Liver (tissue), 9 donors: ENCODE data around the gene MGME1. TPM values are rescaled to one million over a fixed set of nuclear protein-coding genes. Genes with fewer than 3 reads are reported as not detected.

Experiments
- DNase-seq: peaks from one replicate; pipeline ENCODE4 v3.0.0-alpha.2; 2017; ENCODE audit warnings: low spot score
- H3K27ac ChIP-seq, 2 donors: one replicate each; pipeline ENCODE4 v1.7.0; 2013; ENCODE audit warnings: inconsistent platforms in 2 of 2, low read length in 2 of 2, control low read depth in 1 of 2, low read depth in 1 of 2, mild to moderate bottlenecking in 1 of 2
- H3K27me3 ChIP-seq, 4 donors: one replicate each; pipeline versions ENCODE4 v1.6.1 to v1.7.0; 2013; ENCODE audit warnings: low read length in 3 of 4, inconsistent platforms in 1 of 4, mild to moderate bottlenecking in 1 of 4, moderate library complexity in 1 of 4; ENCODE audit not compliant: control insufficient read depth in 4 of 4, insufficient read depth in 4 of 4
- H3K36me3 ChIP-seq, 4 donors: one replicate each; pipeline versions ENCODE4 v1.6.1 to v1.7.0; 2013; ENCODE audit warnings: low read length in 3 of 4, mild to moderate bottlenecking in 3 of 4, low read depth in 1 of 4, moderate library complexity in 1 of 4; ENCODE audit not compliant: control insufficient read depth in 4 of 4, insufficient read depth in 3 of 4
- H3K4me1 ChIP-seq, 4 donors: one replicate each; pipeline versions ENCODE4 v1.6.1 to v1.7.0; 2013; ENCODE audit warnings: low read length in 3 of 4, mild to moderate bottlenecking in 3 of 4, moderate library complexity in 1 of 4; ENCODE audit not compliant: control insufficient read depth in 4 of 4, insufficient read depth in 4 of 4
- H3K4me3 ChIP-seq, 3 donors: one replicate each; pipeline versions ENCODE4 v1.6.1 to v1.7.0; 2013; ENCODE audit warnings: low read length in 3 of 3, control low read depth in 1 of 3, low read depth in 1 of 3, mild to moderate bottlenecking in 1 of 3
- H3K9ac ChIP-seq, 2 donors: one replicate each; pipeline ENCODE4 v1.7.0; 2013; ENCODE audit warnings: low read length in 2 of 2, mild to moderate bottlenecking in 2 of 2, moderate library complexity in 2 of 2, control low read depth in 1 of 2, low read depth in 1 of 2
- H3K9me3 ChIP-seq, 4 donors: one replicate each; pipeline versions ENCODE4 v1.6.1 to v1.7.0; 2013; ENCODE audit warnings: low read length in 3 of 4; ENCODE audit not compliant: control insufficient read depth in 4 of 4
- EGR1 ChIP-seq, 2 donors: IDR thresholded peaks; 2 replicates each; pipeline ENCODE4 v1.6.1; 2016 to 2018; ENCODE audit warnings: antibody characterized with exemption in 2 of 2, low read depth in 2 of 2
- FOXA1 ChIP-seq: IDR thresholded peaks from 2 replicates; pipeline ENCODE4 v1.6.1; 2016; ENCODE audit warnings: antibody characterized with exemption
- FOXA2 ChIP-seq: IDR thresholded peaks from 2 replicates; pipeline ENCODE4 v1.6.1; 2016; ENCODE audit warnings: antibody characterized with exemption
- GABPA ChIP-seq, 2 donors: IDR thresholded peaks in 1 of 2; conservative IDR thresholded peaks in 1 of 2; 2 replicates each; pipeline ENCODE4 v1.6.1; 2016; ENCODE audit warnings: antibody characterized with exemption in 2 of 2, mild to moderate bottlenecking in 1 of 2, moderate library complexity in 1 of 2
- HNF4A ChIP-seq, 2 donors: conservative IDR thresholded peaks; 2 replicates each; pipeline ENCODE4 v1.6.1; 2016; ENCODE audit warnings: antibody characterized with exemption in 2 of 2, mild to moderate bottlenecking in 2 of 2
- HNF4G ChIP-seq: IDR thresholded peaks from 2 replicates; pipeline ENCODE4 v1.6.1; 2016; ENCODE audit warnings: antibody characterized with exemption
- JUND ChIP-seq, 2 donors: IDR thresholded peaks; 2 replicates each; pipeline ENCODE4 v1.6.1; 2016; ENCODE audit warnings: antibody characterized with exemption in 2 of 2
- NR2F2 ChIP-seq: IDR thresholded peaks from 2 replicates; pipeline ENCODE4 v1.6.1; 2016; ENCODE audit warnings: antibody characterized with exemption
- RAD21 ChIP-seq, 2 donors: IDR thresholded peaks; 2 replicates each; pipeline ENCODE4 v1.6.1; 2016; ENCODE audit warnings: antibody characterized with exemption in 2 of 2, mild to moderate bottlenecking in 2 of 2
- RXRA ChIP-seq, 2 donors: IDR thresholded peaks; 2 replicates each; pipeline ENCODE4 v1.6.1; 2017 to 2018; ENCODE audit warnings: antibody characterized with exemption in 2 of 2, mild to moderate bottlenecking in 1 of 2
- SP1 ChIP-seq: IDR thresholded peaks from 2 replicates; pipeline ENCODE4 v1.6.1; 2018; ENCODE audit warnings: antibody characterized with exemption, mild to moderate bottlenecking
- TAF1 ChIP-seq: conservative IDR thresholded peaks from 2 replicates; pipeline ENCODE4 v1.6.1; 2016; ENCODE audit warnings: antibody characterized with exemption, mild to moderate bottlenecking
- YY1 ChIP-seq: IDR thresholded peaks from 2 replicates; pipeline ENCODE4 v1.6.1; 2016; ENCODE audit warnings: antibody characterized with exemption, mild to moderate bottlenecking
- WGBS: extraction: QIAGEN DNeasy Blood & Tissue Kit; methylation state at CpG from one replicate; pipeline ENCODE4 v1.1.7; 2013; 5-methylcytosine and 5-hydroxymethylcytosine counted together
- polyA plus RNA-seq, 2 donors: library from polyadenylated mRNA; stranded (reverse) in 1 of 2; unstranded in 1 of 2; fragments of 200-250 nt in 1 of 2; fragments of >200 nt in 1 of 2; fragmentation: Nextera tagmentation in 1 of 2; extraction: Ambion mirVana in 1 of 2; gene quantifications; one replicate each; pipeline versions ENCODE4 v1.2.1 to v1.2.3, GENCODE V29; 2013 to 2015
- total RNA-seq, 2 donors: library from RNA; depleted of rRNA; stranded (reverse); fragments of >200 nt; gene quantifications; one replicate each; pipeline ENCODE4 v1.2.3, GENCODE V29; 2014
- TF ChIP-seq, protein P1 (sequence below): IDR thresholded peaks from 2 replicates; pipeline ENCODE4 v1.6.1; 2016; ENCODE audit warnings: antibody characterized with exemption
- TF ChIP-seq, protein P2 (sequence below): IDR thresholded peaks from 2 replicates; pipeline ENCODE4 v1.6.1; 2016; ENCODE audit warnings: antibody characterized with exemption
- TF ChIP-seq, protein P3 (sequence below): IDR thresholded peaks from 2 replicates; pipeline ENCODE4 v1.6.1; 2016; ENCODE audit warnings: antibody characterized with exemption
- TF ChIP-seq, protein P4 (sequence below): IDR thresholded peaks from 2 replicates; pipeline ENCODE4 v1.6.1; 2016; ENCODE audit warnings: antibody characterized with exemption, mild to moderate bottlenecking
- donor health status: healthy.
- donor health status: healthy.
- donor health status: healthy.
- donor health status: healthy.
- donor health status: healthy.

The MGME1 gene
- total and polyA plus RNA-seq, 4 donors: 4.2 to 26.8 (median 6.7) TPM

DNA sequence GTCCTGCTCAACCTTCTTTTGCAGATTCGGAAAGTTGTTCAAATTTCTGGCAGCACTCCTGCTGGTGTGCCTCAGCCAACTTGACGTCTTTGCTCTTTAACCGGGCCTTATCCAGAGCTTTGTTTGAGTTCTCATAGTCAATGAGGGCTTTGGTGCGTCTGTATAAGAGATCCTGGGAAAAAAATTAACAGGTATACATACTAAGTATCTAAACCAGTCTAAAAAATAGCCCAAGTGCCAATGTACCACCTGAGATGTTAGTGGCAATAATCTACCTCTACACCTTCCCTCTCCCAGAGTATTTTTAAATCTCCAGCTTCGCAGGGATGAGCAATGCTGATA, 21.4 kb upstream of the MGME1 start:
- TF ChIP-seq SP1 (no peak), YY1 (no peak), HNF4A (conservative IDR thresholded peaks at IDR 0.05) (no peak), HNF4G (no peak), FOXA1 (no peak), EGR1 (IDR thresholded peaks at IDR 0.05; ENCODE audit: low read depth in 2 of 2) (no peak), RXRA (IDR thresholded peaks at IDR 0.05) (no peak), JUND (IDR thresholded peaks at IDR 0.05) (no peak), RAD21 (IDR thresholded peaks at IDR 0.05) (no peak)
- TF ChIP-seq, protein P1, sequence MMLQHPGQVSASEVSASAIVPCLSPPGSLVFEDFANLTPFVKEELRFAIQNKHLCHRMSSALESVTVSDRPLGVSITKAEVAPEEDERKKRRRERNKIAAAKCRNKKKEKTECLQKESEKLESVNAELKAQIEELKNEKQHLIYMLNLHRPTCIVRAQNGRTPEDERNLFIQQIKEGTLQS: no peak
- TF ChIP-seq, protein P2, sequence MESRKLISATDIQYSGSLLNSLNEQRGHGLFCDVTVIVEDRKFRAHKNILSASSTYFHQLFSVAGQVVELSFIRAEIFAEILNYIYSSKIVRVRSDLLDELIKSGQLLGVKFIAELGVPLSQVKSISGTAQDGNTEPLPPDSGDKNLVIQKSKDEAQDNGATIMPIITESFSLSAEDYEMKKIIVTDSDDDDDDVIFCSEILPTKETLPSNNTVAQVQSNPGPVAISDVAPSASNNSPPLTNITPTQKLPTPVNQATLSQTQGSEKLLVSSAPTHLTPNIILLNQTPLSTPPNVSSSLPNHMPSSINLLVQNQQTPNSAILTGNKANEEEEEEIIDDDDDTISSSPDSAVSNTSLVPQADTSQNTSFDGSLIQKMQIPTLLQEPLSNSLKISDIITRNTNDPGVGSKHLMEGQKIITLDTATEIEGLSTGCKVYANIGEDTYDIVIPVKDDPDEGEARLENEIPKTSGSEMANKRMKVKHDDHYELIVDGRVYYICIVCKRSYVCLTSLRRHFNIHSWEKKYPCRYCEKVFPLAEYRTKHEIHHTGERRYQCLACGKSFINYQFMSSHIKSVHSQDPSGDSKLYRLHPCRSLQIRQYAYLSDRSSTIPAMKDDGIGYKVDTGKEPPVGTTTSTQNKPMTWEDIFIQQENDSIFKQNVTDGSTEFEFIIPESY: no peak
- TF ChIP-seq, protein P3, sequence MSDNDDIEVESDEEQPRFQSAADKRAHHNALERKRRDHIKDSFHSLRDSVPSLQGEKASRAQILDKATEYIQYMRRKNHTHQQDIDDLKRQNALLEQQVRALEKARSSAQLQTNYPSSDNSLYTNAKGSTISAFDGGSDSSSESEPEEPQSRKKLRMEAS: no peak
- H3K9me3 ChIP-seq: no peaks in the 10 kb centered on the region
- no peak overlapping the region for H3K9ac ChIP-seq
- peaks cover 0 to 3% (median 0%) of the 10 kb centered on the region in 4 donors for H3K4me1 ChIP-seq
- peaks cover 8 to 75% (median 62%) of the 10 kb centered on the region in 4 donors for H3K36me3 ChIP-seq
- no peak for DNase-seq
- no peaks in the 10 kb centered on the region for H3K27me3 ChIP-seq
- 40% methylated on average over 5 of the region's 5 CpGs for WGBS
- H3K4me3 ChIP-seq: no peak overlapping the region
- H3K27ac ChIP-seq: no peak overlapping the region

GRCh38 chr20:17948442-17948841, 20.4 kb upstream of the MGME1 start:
- H3K9me3 ChIP-seq: no peaks in the 10 kb centered on the region
- no peak overlapping the region for H3K9ac ChIP-seq
- H3K4me1 ChIP-seq: peaks cover 0 to 3% (median 0%) of the 10 kb centered on the region in 4 donors
- H3K27ac ChIP-seq: no peak overlapping the region
- TF ChIP-seq, protein P4, sequence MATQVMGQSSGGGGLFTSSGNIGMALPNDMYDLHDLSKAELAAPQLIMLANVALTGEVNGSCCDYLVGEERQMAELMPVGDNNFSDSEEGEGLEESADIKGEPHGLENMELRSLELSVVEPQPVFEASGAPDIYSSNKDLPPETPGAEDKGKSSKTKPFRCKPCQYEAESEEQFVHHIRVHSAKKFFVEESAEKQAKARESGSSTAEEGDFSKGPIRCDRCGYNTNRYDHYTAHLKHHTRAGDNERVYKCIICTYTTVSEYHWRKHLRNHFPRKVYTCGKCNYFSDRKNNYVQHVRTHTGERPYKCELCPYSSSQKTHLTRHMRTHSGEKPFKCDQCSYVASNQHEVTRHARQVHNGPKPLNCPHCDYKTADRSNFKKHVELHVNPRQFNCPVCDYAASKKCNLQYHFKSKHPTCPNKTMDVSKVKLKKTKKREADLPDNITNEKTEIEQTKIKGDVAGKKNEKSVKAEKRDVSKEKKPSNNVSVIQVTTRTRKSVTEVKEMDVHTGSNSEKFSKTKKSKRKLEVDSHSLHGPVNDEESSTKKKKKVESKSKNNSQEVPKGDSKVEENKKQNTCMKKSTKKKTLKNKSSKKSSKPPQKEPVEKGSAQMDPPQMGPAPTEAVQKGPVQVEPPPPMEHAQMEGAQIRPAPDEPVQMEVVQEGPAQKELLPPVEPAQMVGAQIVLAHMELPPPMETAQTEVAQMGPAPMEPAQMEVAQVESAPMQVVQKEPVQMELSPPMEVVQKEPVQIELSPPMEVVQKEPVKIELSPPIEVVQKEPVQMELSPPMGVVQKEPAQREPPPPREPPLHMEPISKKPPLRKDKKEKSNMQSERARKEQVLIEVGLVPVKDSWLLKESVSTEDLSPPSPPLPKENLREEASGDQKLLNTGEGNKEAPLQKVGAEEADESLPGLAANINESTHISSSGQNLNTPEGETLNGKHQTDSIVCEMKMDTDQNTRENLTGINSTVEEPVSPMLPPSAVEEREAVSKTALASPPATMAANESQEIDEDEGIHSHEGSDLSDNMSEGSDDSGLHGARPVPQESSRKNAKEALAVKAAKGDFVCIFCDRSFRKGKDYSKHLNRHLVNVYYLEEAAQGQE: no peak
- TF ChIP-seq RAD21 (IDR thresholded peaks at IDR 0.05) (no peak), TAF1 (no peak), FOXA1 (no peak), JUND (IDR thresholded peaks at IDR 0.05) (no peak), YY1 (no peak), NR2F2 (no peak), HNF4A (conservative IDR thresholded peaks at IDR 0.05) (no peak), RXRA (IDR thresholded peaks at IDR 0.05) (no peak), HNF4G (no peak), SP1 (no peak), FOXA2 (no peak), EGR1 (IDR thresholded peaks at IDR 0.05; ENCODE audit: low read depth in 2 of 2) (no peak), GABPA (IDR thresholded peaks at IDR 0.05 in 1 of 2, conservative IDR thresholded peaks at IDR 0.05 in 1 of 2) (no peak)
- TF ChIP-seq, protein P2: no peak
- TF ChIP-seq, protein P3: no peak
- TF ChIP-seq, protein P1: no peak
- WGBS: 97% methylated on average over 2 of the region's 2 CpGs
- no peak for DNase-seq
- no peak overlapping the region for H3K4me3 ChIP-seq
- H3K36me3 ChIP-seq: peaks cover 10 to 76% (median 64%) of the 10 kb centered on the region in 4 donors
- no peaks in the 10 kb centered on the region for H3K27me3 ChIP-seq
